Neural cell (in vitro differentiated cells): ENCODE measurements around the gene MRM1. TPM values are rescaled to one million over a fixed set of nuclear protein-coding genes. Genes with fewer than 3 reads are reported as not detected.
A peak's percentile ranks its signal among the peaks of the same experiment; 100 is the strongest.

Source experiments
- H2AFZ ChIP-seq: fragments of 200-600, 300-800 bp; sonication (generic), shearing (Covaris generic); 2 replicates; pipeline ENCODE4 v1.6.0; 2014; ENCODE audit warnings: low read depth, mild to moderate bottlenecking, antibody characterized with exemption, low read length, moderate library complexity
- H3F3A ChIP-seq: fragments of 200-600 bp; shearing (Covaris generic); 2 replicates; pipeline ENCODE4 v1.6.1; 2016; ENCODE audit warnings: mild to moderate bottlenecking, moderate library complexity, mixed read lengths, antibody characterized with exemption, low read length; ENCODE audit not compliant: insufficient read depth, poor library complexity, severe bottlenecking
- H3K27ac ChIP-seq: fragments of 200-600, 300-800 bp; sonication (generic), shearing (Covaris generic); 2 replicates; pipeline ENCODE4 v1.5.1; 2014; ENCODE audit warnings: mild to moderate bottlenecking, low read length, moderate library complexity
- H3K27me3 ChIP-seq: fragments of 300-800, 200-600 bp; sonication (generic), shearing (Covaris generic); 2 replicates; pipeline ENCODE4 v1.6.0; 2014; ENCODE audit warnings: mild to moderate bottlenecking, low read depth, low read length, moderate library complexity; ENCODE audit not compliant: insufficient read depth
- H3K36me3 ChIP-seq: fragments of 300-800, 200-600 bp; sonication (generic), shearing (Covaris generic); 2 replicates; pipeline ENCODE4 v1.5.1; 2014; ENCODE audit warnings: mild to moderate bottlenecking, antibody characterized with exemption, low read length, moderate library complexity; ENCODE audit not compliant: insufficient read depth
- H3K4me2 ChIP-seq: fragments of 300-800, 200-600 bp; sonication (generic), shearing (Covaris generic); 2 replicates; pipeline ENCODE4 v1.6.0; 2014; ENCODE audit warnings: mild to moderate bottlenecking, low read length
- H3K4me3 ChIP-seq: fragments of 300-800, 200-600 bp; sonication (generic), shearing (Covaris generic); 2 replicates; pipeline ENCODE4 v1.5.1; 2014; ENCODE audit warnings: mild to moderate bottlenecking, low read length, moderate library complexity
- H3K79me2 ChIP-seq: fragments of 200-600 bp; shearing (Covaris generic); replicated peaks from 2 replicates; pipeline ENCODE4 v1.6.0; 2014; ENCODE audit warnings: mild to moderate bottlenecking, low read length, moderate library complexity; ENCODE audit not compliant: insufficient read depth
- H3K9ac ChIP-seq: fragments of 300-800, 200-600 bp; sonication (generic), shearing (Covaris generic); 2 replicates; pipeline ENCODE4 v1.6.1; 2016; ENCODE audit warnings: mild to moderate bottlenecking, low read length, mixed read lengths
- H3K9me2 ChIP-seq: fragments of 200-600 bp; shearing (Covaris generic); 2 replicates; pipeline ENCODE4 v1.6.1; 2016; ENCODE audit warnings: mild to moderate bottlenecking, low read length, mixed read lengths; ENCODE audit not compliant: insufficient read depth
- H3K9me3 ChIP-seq: fragments of 200-600, 300-800 bp; sonication (generic), shearing (Covaris generic); 2 replicates; pipeline ENCODE4 v1.6.1; 2016; ENCODE audit warnings: mild to moderate bottlenecking, mixed run types, low read length, moderate library complexity, mixed read lengths
- H4K20me1 ChIP-seq: fragments of 200-600 bp; shearing (Covaris generic); 2 replicates; pipeline ENCODE4 v1.6.1; 2016; ENCODE audit warnings: mild to moderate bottlenecking, mixed run types; ENCODE audit not compliant: insufficient read depth
- EP300 ChIP-seq: fragments of 450-650 bp; conservative IDR thresholded peaks from 2 replicates; pipeline ENCODE4 v1.6.1; 2014; ENCODE audit warnings: antibody characterized with exemption, mild to moderate bottlenecking, moderate library complexity; ENCODE audit not compliant: poor library complexity, severe bottlenecking
- EZH2 ChIP-seq: fragments of 200-600, 300-800 bp; shearing (Covaris generic), sonication (generic); IDR thresholded peaks from 2 replicates; pipeline ENCODE4 v1.6.1; 2014; ENCODE audit warnings: antibody characterized with exemption, low read length, borderline replicate concordance, mild to moderate bottlenecking; ENCODE audit not compliant: insufficient read depth, poor library complexity, severe bottlenecking
- MXI1 ChIP-seq: fragments of 450-650 bp; conservative IDR thresholded peaks from 2 replicates; pipeline ENCODE4 v1.6.1; 2014; ENCODE audit warnings: antibody characterized with exemption, mild to moderate bottlenecking; ENCODE audit not compliant: poor library complexity, severe bottlenecking
- POLR2AphosphoS5 ChIP-seq: IDR thresholded peaks from 2 replicates; pipeline ENCODE4 v1.6.1; 2012
- RAD21 ChIP-seq: fragments of 450-650 bp; conservative IDR thresholded peaks from 2 replicates; pipeline ENCODE4 v1.6.1; 2014; ENCODE audit warnings: antibody characterized with exemption, mild to moderate bottlenecking, moderate library complexity
- SMC3 ChIP-seq: fragments of 450-650 bp; conservative IDR thresholded peaks from 2 replicates; pipeline ENCODE4 v1.6.1; 2014; ENCODE audit warnings: antibody characterized with exemption, mild to moderate bottlenecking, moderate library complexity; ENCODE audit not compliant: poor library complexity
- TAF1 ChIP-seq: IDR thresholded peaks from 2 replicates; pipeline ENCODE4 v1.6.1; 2012; ENCODE audit warnings: low read depth
- polyA plus RNA-seq: library from polyadenylated mRNA; depleted of rRNA; stranded (reverse); fragments of >200 nt; gene quantifications from 2 replicates; pipeline ENCODE4 v1.2.3, GENCODE V29; 2014
- TF ChIP-seq, protein P1 (sequence below): fragments of 450-650 bp; IDR thresholded peaks from 2 replicates; pipeline ENCODE4 v1.5.1; 2014; ENCODE audit warnings: antibody characterized with exemption, mild to moderate bottlenecking, moderate library complexity; ENCODE audit not compliant: poor library complexity, severe bottlenecking
- TF ChIP-seq, protein P2 (sequence below): IDR thresholded peaks from 2 replicates; pipeline ENCODE4 v1.6.1; 2012; ENCODE audit warnings: borderline replicate concordance

MRM1 gene
- polyA plus RNA-seq, 1 donor from 2014 or later = 1.8 TPM

DNA sequence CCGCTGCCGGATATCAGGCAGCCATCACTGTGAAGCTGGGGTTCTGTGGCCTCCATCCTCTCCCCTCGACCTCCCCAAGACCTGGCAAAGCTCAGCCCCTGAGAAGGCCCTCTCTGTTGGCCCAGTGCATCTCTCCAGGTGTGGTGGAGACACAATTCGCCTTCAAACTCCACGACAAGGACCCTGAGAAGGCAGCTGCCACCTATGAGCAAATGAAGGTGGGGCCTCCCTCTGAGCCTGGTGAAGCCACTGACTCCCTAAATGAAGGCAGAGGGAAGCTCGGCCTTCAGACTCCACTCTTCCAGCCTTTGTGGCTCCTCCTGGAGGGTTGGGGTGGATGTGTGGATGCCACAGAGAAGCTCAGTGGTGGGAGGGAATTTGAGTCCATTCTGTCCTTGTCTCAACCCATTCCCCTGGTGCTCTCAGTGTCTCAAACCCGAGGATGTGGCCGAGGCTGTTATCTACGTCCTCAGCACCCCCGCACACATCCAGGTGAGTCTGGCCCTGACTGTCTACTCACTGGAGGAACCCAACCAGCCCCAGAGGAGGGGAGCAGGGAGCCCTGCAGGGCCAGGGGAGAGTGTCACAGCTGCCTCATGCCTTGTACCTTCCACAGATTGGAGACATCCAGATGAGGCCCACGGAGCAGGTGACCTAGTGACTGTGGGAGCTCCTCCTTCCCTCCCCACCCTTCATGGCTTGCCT lies 1.7 kb upstream of the MRM1 start:
- Histone ChIP-seq H3K27me3 (no peaks in the 10 kb centered on the region), H3K9ac (no peak overlapping the region), H3K9me2 (no peaks in the 10 kb centered on the region), H3F3A (no peaks in the 10 kb centered on the region), H3K4me3 (no peak overlapping the region), H3K79me2 (no peaks in the 10 kb centered on the region), H4K20me1 (no peaks in the 10 kb centered on the region), H2AFZ (no peak overlapping the region), H3K36me3 (no peaks in the 10 kb centered on the region), H3K27ac (no peak overlapping the region), H3K9me3 (no peaks in the 10 kb centered on the region), H3K4me2 (no peak overlapping the region)
- TF ChIP-seq POLR2AphosphoS5 (no peak), MXI1 (no peak), EP300 (no peak), TAF1 (no peak), SMC3 (no peak), RAD21 (no peak), EZH2 (no peak)
- TF ChIP-seq, protein P1, sequence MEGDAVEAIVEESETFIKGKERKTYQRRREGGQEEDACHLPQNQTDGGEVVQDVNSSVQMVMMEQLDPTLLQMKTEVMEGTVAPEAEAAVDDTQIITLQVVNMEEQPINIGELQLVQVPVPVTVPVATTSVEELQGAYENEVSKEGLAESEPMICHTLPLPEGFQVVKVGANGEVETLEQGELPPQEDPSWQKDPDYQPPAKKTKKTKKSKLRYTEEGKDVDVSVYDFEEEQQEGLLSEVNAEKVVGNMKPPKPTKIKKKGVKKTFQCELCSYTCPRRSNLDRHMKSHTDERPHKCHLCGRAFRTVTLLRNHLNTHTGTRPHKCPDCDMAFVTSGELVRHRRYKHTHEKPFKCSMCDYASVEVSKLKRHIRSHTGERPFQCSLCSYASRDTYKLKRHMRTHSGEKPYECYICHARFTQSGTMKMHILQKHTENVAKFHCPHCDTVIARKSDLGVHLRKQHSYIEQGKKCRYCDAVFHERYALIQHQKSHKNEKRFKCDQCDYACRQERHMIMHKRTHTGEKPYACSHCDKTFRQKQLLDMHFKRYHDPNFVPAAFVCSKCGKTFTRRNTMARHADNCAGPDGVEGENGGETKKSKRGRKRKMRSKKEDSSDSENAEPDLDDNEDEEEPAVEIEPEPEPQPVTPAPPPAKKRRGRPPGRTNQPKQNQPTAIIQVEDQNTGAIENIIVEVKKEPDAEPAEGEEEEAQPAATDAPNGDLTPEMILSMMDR = no peak
- TF ChIP-seq, protein P2, sequence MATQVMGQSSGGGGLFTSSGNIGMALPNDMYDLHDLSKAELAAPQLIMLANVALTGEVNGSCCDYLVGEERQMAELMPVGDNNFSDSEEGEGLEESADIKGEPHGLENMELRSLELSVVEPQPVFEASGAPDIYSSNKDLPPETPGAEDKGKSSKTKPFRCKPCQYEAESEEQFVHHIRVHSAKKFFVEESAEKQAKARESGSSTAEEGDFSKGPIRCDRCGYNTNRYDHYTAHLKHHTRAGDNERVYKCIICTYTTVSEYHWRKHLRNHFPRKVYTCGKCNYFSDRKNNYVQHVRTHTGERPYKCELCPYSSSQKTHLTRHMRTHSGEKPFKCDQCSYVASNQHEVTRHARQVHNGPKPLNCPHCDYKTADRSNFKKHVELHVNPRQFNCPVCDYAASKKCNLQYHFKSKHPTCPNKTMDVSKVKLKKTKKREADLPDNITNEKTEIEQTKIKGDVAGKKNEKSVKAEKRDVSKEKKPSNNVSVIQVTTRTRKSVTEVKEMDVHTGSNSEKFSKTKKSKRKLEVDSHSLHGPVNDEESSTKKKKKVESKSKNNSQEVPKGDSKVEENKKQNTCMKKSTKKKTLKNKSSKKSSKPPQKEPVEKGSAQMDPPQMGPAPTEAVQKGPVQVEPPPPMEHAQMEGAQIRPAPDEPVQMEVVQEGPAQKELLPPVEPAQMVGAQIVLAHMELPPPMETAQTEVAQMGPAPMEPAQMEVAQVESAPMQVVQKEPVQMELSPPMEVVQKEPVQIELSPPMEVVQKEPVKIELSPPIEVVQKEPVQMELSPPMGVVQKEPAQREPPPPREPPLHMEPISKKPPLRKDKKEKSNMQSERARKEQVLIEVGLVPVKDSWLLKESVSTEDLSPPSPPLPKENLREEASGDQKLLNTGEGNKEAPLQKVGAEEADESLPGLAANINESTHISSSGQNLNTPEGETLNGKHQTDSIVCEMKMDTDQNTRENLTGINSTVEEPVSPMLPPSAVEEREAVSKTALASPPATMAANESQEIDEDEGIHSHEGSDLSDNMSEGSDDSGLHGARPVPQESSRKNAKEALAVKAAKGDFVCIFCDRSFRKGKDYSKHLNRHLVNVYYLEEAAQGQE = no peak

DNA sequence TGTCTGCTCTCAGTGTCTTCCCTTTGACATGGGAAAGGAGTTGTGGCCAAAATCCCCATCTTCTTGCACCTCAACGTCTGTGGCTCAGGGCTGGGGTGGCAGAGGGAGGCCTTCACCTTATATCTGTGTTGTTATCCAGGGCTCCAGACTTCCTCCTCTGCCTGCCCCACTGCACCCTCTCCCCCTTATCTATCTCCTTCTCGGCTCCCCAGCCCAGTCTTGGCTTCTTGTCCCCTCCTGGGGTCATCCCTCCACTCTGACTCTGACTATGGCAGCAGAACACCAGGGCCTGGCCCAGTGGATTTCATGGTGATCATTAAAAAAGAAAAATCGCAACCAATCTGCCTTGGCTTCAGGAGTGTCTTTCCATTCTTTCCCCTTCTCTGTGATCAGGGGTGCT lies 918 bp upstream of the MRM1 start:
- H3K27me3 ChIP-seq = no peaks in the 10 kb centered on the region
- H3F3A ChIP-seq = no peaks in the 10 kb centered on the region
- H3K36me3 ChIP-seq = no peaks in the 10 kb centered on the region
- no peaks in the 10 kb centered on the region for H3K9me2 ChIP-seq
- no peak overlapping the region for H2AFZ ChIP-seq
- H3K79me2 ChIP-seq = no peaks in the 10 kb centered on the region
- H3K4me3 ChIP-seq = peak overlapping the region; percentile 85
- no peak overlapping the region for H3K4me2 ChIP-seq
- H4K20me1 ChIP-seq = no peaks in the 10 kb centered on the region
- no peak overlapping the region for H3K27ac ChIP-seq
- TF ChIP-seq, protein P2 = no peak
- TF ChIP-seq TAF1 (no peak), RAD21 (no peak), POLR2AphosphoS5 (no peak)
- no peaks in the 10 kb centered on the region for H3K9me3 ChIP-seq
- peak overlapping the region; percentile 54 for H3K9ac ChIP-seq
